Thyroid gland (tissue), 4 donors: Measurements from ENCODE around the gene SOX10.

Experiments used
- CTCF ChIP-seq, 6 experiments: fragments of 200-600 bp in 3 of 6; fragments of 450-650 bp in 3 of 6; sonication (generic) in 3 of 6; IDR thresholded peaks; one replicate each; pipeline ENCODE4 v1.5.1; 2016 to 2019; ENCODE audit warnings: antibody characterized with exemption in 6 of 6, mild to moderate bottlenecking in 2 of 6, inconsistent platforms in 1 of 6, moderate library complexity in 1 of 6
- POLR2A ChIP-seq, 2 donors: fragments of 450-650 bp; IDR thresholded peaks; one replicate each; pipeline ENCODE4 v1.6.1; 2017; ENCODE audit warnings: antibody characterized with exemption in 2 of 2, mild to moderate bottlenecking in 2 of 2, moderate library complexity in 1 of 2

- TF ChIP-seq CTCF (IDR thresholded peaks at IDR 0.05) = no peak
- TF ChIP-seq POLR2A (IDR thresholded peaks at IDR 0.05) = no peak
Observed at GRCh38 chr22:37940698-37941376, 43.5 kb downstream of the SOX10 start.
